HTR-8/SVneo (cell line): ENCODE data around the gene TKTL1.

Experiments used
- DNase-seq: peaks from one replicate; pipeline ENCODE4 v3.0.0; 2011; ENCODE audit warnings: low spot score, mixed read lengths; ENCODE audit not compliant: insufficient read length
- FAIRE-seq: peaks from 2 replicates; lab custom pipeline; 2011; peaks lifted over from hg19 to GRCh38; lab: Jason Lieb, UNC

TKTL1 gene

GRCh38 chrX:154308108-154308946, 12.7 kb downstream of the TKTL1 start:
- FAIRE-seq: no peak
- DNase-seq: peak; percentile 10

- DNase-seq (no peak), FAIRE-seq (no peak)
Measured at GRCh38 chrX:154309041-154309775, 13.6 kb downstream of the TKTL1 start.

GRCh38 chrX:154310616-154311536, 15.3 kb downstream of the TKTL1 start:
- FAIRE-seq: no peak
- no peak for DNase-seq

- no peak for FAIRE-seq
Measured at GRCh38 chrX:154312116-154312515, 16.5 kb downstream of the TKTL1 start.

GRCh38 chrX:154313147-154313546, 17.6 kb downstream of the TKTL1 start:
- no peak for FAIRE-seq
- no peak for DNase-seq

More at GRCh38 chrX:154312116-154312515, 16.5 kb downstream of the TKTL1 start:
- DNase-seq: no peak

- FAIRE-seq (no peak), DNase-seq (no peak)
Measured at GRCh38 chrX:154315416-154315815, 19.8 kb downstream of the TKTL1 start.

- DNase-seq (peak; percentile 15), FAIRE-seq (no peak)
Measured at GRCh38 chrX:154317391-154317995, 21.9 kb downstream of the TKTL1 start.

GRCh38 chrX:154320406-154320805, 24.8 kb downstream of the TKTL1 start:
- DNase-seq: no peak
- no peak for FAIRE-seq

GRCh38 chrX:154321152-154321551, 25.6 kb downstream of the TKTL1 start:
- FAIRE-seq: no peak

GRCh38 chrX:154321594-154321993, 26.0 kb downstream of the TKTL1 start:
- DNase-seq (peak; percentile 12), FAIRE-seq (no peak)

More at GRCh38 chrX:154321152-154321551, 25.6 kb downstream of the TKTL1 start:
- DNase-seq: no peak

- DNase-seq (no peak), FAIRE-seq (no peak)
Measured at GRCh38 chrX:154322890-154323289, 27.3 kb downstream of the TKTL1 start.

- DNase-seq: no peak
- no peak for FAIRE-seq
Measured at GRCh38 chrX:154323537-154323936, 27.9 kb downstream of the TKTL1 start.

- DNase-seq: no peak
Measured at GRCh38 chrX:154325541-154325940, 29.9 kb downstream of the TKTL1 start.

GRCh38 chrX:154327038-154327820, 31.6 kb downstream of the TKTL1 start:
- FAIRE-seq (no peak), DNase-seq (no peak)

More at GRCh38 chrX:154325541-154325940, 29.9 kb downstream of the TKTL1 start:
- no peak for FAIRE-seq

GRCh38 chrX:154328646-154329045, 33.1 kb downstream of the TKTL1 start:
- DNase-seq (no peak), FAIRE-seq (no peak)

- DNase-seq: no peak
Measured at GRCh38 chrX:154329294-154329693, 33.7 kb downstream of the TKTL1 start.

GRCh38 chrX:154332561-154332960, 37.0 kb downstream of the TKTL1 start:
- FAIRE-seq: no peak
- no peak for DNase-seq

More at GRCh38 chrX:154329294-154329693, 33.7 kb downstream of the TKTL1 start:
- no peak for FAIRE-seq

GRCh38 chrX:154333116-154333515, 37.5 kb downstream of the TKTL1 start:
- FAIRE-seq: no peak

GRCh38 chrX:154333837-154334271, 38.3 kb downstream of the TKTL1 start:
- no peak for DNase-seq
- FAIRE-seq: no peak

More at GRCh38 chrX:154333116-154333515, 37.5 kb downstream of the TKTL1 start:
- no peak for DNase-seq
